Measurements from ENCODE around the gene PSTPIP1. TPM values are rescaled to one million over a fixed set of nuclear protein-coding genes. Genes with fewer than 3 reads are reported as not detected.

Gene PSTPIP1
- total and polyA plus RNA-seq, 2 of the 8 experiments (the other 6 are each of a cell fraction or from before 2014, with no cell fraction given): 1.6 to 1.8 TPM

DNA sequence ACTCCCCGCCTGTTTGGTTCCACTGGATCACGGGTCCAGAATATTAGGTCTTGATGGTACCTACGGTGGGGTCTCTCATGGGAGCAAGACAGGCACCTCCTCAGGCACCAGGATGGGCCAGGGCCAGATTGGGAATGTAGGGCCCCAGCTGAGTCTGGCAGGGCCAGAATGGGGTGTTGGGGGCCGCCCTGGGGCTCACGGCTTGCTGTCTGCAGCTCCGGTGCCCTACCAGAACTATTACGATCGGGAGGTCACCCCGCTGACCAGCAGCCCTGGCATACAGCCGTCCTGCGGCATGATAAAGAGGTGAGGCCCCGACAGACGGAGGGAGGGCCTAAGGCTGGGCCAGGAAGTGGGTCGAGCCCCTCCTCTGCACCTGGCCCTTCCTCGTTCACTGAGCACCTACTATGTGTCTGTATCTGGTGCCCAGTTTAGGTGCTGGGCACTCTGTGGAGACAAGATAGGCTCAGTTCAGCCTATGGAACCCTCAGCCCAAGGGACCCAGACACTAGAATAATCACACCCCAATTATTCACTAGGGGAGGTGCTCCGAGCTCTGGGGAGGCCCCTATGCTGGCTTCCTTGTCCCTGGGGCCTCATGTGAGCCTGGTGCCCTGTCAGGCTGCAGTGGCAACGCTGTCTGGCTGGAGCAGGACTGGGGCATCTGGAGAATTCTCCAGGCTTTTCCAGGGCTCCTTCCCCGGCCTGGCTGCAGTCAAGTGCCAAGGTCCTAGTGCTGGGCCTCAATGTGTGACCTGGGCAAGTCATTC is 37.9 kb downstream of the PSTPIP1 start:
- no peak overlapping the region for H4K91ac ChIP-seq (replicated peaks; ENCODE audit: insufficient read length, low read length)
- no peak overlapping the region for H3K4me2 ChIP-seq (ENCODE audit: insufficient read depth in 1 of 2, low read depth in 2 of 2, low read length in 2 of 2)
- no peak overlapping the region for H2AK5ac ChIP-seq (ENCODE audit: low read depth, low read length)
- peaks cover 0 to 6% (median 0%) of the 10 kb centered on the region in 4 experiments; a peak in 3 of 8 replicates for H3K36me3 ChIP-seq (ENCODE audit: control insufficient read depth in 2 of 4, insufficient read depth in 4 of 4, low read length in 3 of 4)
- no peak overlapping the region for H2BK5ac ChIP-seq (ENCODE audit: low read depth, low read length)
- no peak overlapping the region for H3K56ac ChIP-seq (replicated peaks; ENCODE audit: insufficient read length, low read depth, low read length)
- 82% methylated on average over 14 of the region's 18 CpGs; no CpG with 5 or more reads in 1 of the 2 experiments for WGBS, 2 experiments (ENCODE audit: extremely low coverage in 1 of 2, insufficient coverage in 1 of 2, insufficient read length in 1 of 2, insufficient replicate concordance in 2 of 2, low coverage in 1 of 2, low lambda C conversion rate in 2 of 2, missing lambda C conversion rate in 1 of 2)
- no peak overlapping the region for H2BK20ac ChIP-seq (ENCODE audit: low read length)
- H3K23me2 ChIP-seq (ENCODE audit: low read depth, low read length): peaks cover 4% of the 10 kb centered on the region; the same call in 1 of the 2 replicates
- H3K27me3 ChIP-seq (replicated peaks in 1 of 4; ENCODE audit: control insufficient read depth in 3 of 4, extremely low read depth in 1 of 4, insufficient read depth in 3 of 4, low read length in 3 of 4): peaks cover 0 to 7% (median 0%) of the 10 kb centered on the region in 4 experiments; a peak in 3 of 7 replicates
- H3K9me3 ChIP-seq (ENCODE audit: insufficient read depth in 2 of 2, low read depth in 1 of 2, low read length in 1 of 2): peaks cover 0 to 5% of the 10 kb centered on the region in 2 experiments; a peak in 1 of 4 replicates
- no peak overlapping the region for H2AFZ ChIP-seq (ENCODE audit: low read length)
- peaks cover 0 to 22% (median 17%) of the 10 kb centered on the region in 4 experiments; a peak in 6 of 7 replicates for H3K4me1 ChIP-seq (replicated peaks in 1 of 4; ENCODE audit: control insufficient read depth in 3 of 4, insufficient read depth in 4 of 4, low read length in 3 of 4)
- no peak overlapping the region for H3K27ac ChIP-seq (ENCODE audit: low read depth, low read length)
- no peaks in the 10 kb centered on the region for H4K20me1 ChIP-seq (replicated peaks in 1 of 2; ENCODE audit: control insufficient read depth in 1 of 2, insufficient read depth in 2 of 2, low read length in 2 of 2)
- no peak overlapping the region for H3K4ac ChIP-seq (replicated peaks; ENCODE audit: insufficient read length, low read depth, low read length)
- H3K4me3 ChIP-seq (ENCODE audit: extremely low read depth in 1 of 4, insufficient read depth in 2 of 4, low read depth in 3 of 4, low read length in 4 of 4): no peak overlapping the region
- no peak overlapping the region for H2BK120ac ChIP-seq (replicated peaks; ENCODE audit: low read depth, low read length)
- no peak overlapping the region for H3K14ac ChIP-seq (ENCODE audit: insufficient read length)
- H4K8ac ChIP-seq (ENCODE audit: extremely low read depth, insufficient read depth, low read length): no peak overlapping the region; the same call in 1 of the 2 replicates
- H3K79me2 ChIP-seq (ENCODE audit: control insufficient read depth in 1 of 2, insufficient read depth in 2 of 2, low read length in 2 of 2): no peaks in the 10 kb centered on the region
- DNase-seq (ENCODE audit: low read depth in 1 of 2, low spot score in 2 of 2): peak in 1 of 2 experiments; percentile 47
- ChIA-PET CTCF (ENCODE audit: partially characterized antibody) (interaction anchor here (0.8 to 5.4 kb wide), 8 partner anchors 8 to 155 kb away, joined by 3 to 77 read pairs (median 4); no protein-coding TSS in a partner anchor), POLR2A (ENCODE audit: partially characterized antibody) (interaction anchor here (0.8 to 1.3 kb wide), 3 partner anchors 9 to 41 kb away, joined by 3 to 4 read pairs (median 3); no protein-coding TSS in a partner anchor)
- H4K5ac ChIP-seq (ENCODE audit: insufficient read length, low read depth, low read length): no peak overlapping the region
- H2BK15ac ChIP-seq (ENCODE audit: low read length): no peak overlapping the region; the same call in 1 of the 2 replicates
- no peak overlapping the region for H3K23ac ChIP-seq (ENCODE audit: insufficient read length)
- no peak overlapping the region; the same call in 1 of the 2 replicates for H3K18ac ChIP-seq (ENCODE audit: extremely low read depth, low read length)
- no peak overlapping the region for H3K9ac ChIP-seq (replicated peaks in 1 of 4; ENCODE audit: extremely low read depth in 1 of 4, low read depth in 3 of 4, low read length in 3 of 4)
- no peak overlapping the region for H2BK12ac ChIP-seq (ENCODE audit: low read depth, low read length)
- no peaks in the 10 kb centered on the region for H3K79me1 ChIP-seq (ENCODE audit: low read depth, low read length)
- no peak for FAIRE-seq
- TF ChIP-seq BRCA1 (IDR thresholded peaks at IDR 0.05; ENCODE audit: low read depth, low read length) (no peak), RFX5 (IDR thresholded peaks at IDR 0.05; ENCODE audit: borderline replicate concordance, low read depth, low read length) (no peak), BCL11A (IDR thresholded peaks at IDR 0.05; ENCODE audit: low read depth in 2 of 2, low read length in 2 of 2) (no peak), RBBP5 (IDR thresholded peaks at IDR 0.05; ENCODE audit: borderline replicate concordance, low read depth, low read length) (no peak), NANOG (IDR thresholded peaks at IDR 0.05; ENCODE audit: insufficient read depth, low read depth, low read length, poor library complexity, severe bottlenecking) (no peak), HDAC6 (IDR thresholded peaks at IDR 0.05; ENCODE audit: low read depth, low read length) (no peak), EP300 (IDR thresholded peaks at IDR 0.05; ENCODE audit: borderline replicate concordance in 1 of 2, low read depth in 2 of 2, low read length in 2 of 2) (no peak), ZNF274 (IDR thresholded peaks at IDR 0.05; ENCODE audit: borderline replicate concordance, extremely low read depth, low read length) (no peak), TAF1 (IDR thresholded peaks at IDR 0.05; ENCODE audit: low read depth, low read length) (no peak), HDAC2 (IDR thresholded peaks at IDR 0.05; ENCODE audit: borderline replicate concordance in 1 of 2, low read depth in 2 of 2, low read length in 2 of 2) (no peak)
